K562 (cell line): Measurements from ENCODE around the gene RAB6C. TPM values are rescaled to one million over a fixed set of nuclear protein-coding genes. Genes with fewer than 3 reads are reported as not detected.

Experiments
- ATAC-seq: fragments of 200-7000 bp; cut with Tn5 transposase; 3 replicates; pipeline ENCODE4 v1.9.1; 2020; ENCODE audit warnings: moderate library complexity
- BruUV-seq: library from RNA; stranded (reverse); fragments of 400-500 nt; replicated peaks from 2 replicates; lab custom pipeline; 2021; lab: Mats Ljungman, UMichigan
- CTCF ChIA-PET: fragments of 300-600 bp; formaldehyde crosslinking; extraction: SDS; loops from one replicate; lab custom pipeline; 2021; ENCODE audit warnings: low intra/inter-chr PET ratio; lab: Yijun Ruan, JAX
- POLR2A ChIA-PET: fragments of 300-600, 350-650 bp; sonication (Branson Sonifier 250); formaldehyde crosslinking; extraction: SDS; loops from one replicate; lab custom pipeline; 2021; ENCODE audit warnings: antibody characterized with exemption, inconsistent platforms; lab: Yijun Ruan, JAX
- DNase-seq, 4 experiments: peaks; one replicate each; pipeline versions ENCODE4 v3.0.0 to v3.0.0-alpha.2; 2011 to 2018; ENCODE audit warnings: low spot score in 3 of 4, mixed read lengths in 3 of 4; ENCODE audit errors: extremely low read depth in 1 of 4
- FAIRE-seq: peaks from 2 replicates; lab custom pipeline; 2011; peaks lifted over from hg19 to GRCh38; lab: Jason Lieb, UNC
- H2AFZ ChIP-seq: 2 replicates; pipeline ENCODE4 v1.6.0; 2011; ENCODE audit warnings: low read depth, low read length, control low read depth, inconsistent platforms
- H3K27ac ChIP-seq: fragments of 200-600 bp; 3 replicates; pipeline ENCODE4 v1.8.0; 2011; ENCODE audit warnings: low read depth, mild to moderate bottlenecking, control low read depth, inconsistent platforms, low read length, moderate library complexity, mixed read lengths; ENCODE audit errors: extremely low read depth
- H3K27me3 ChIP-seq, 2 experiments: fragments of 300-600 bp in 1 of 2; 2 replicates in 1 of 2; 3 replicates in 1 of 2; pipeline versions ENCODE4 v1.6.0 to v1.8.0; 2011; ENCODE audit warnings: inconsistent platforms in 2 of 2, low read length in 2 of 2, mild to moderate bottlenecking in 1 of 2, mixed read lengths in 1 of 2, moderate library complexity in 1 of 2; ENCODE audit not compliant: control insufficient read depth in 2 of 2, insufficient read depth in 2 of 2
- H3K36me3 ChIP-seq: fragments of 300-600 bp; 3 replicates; pipeline ENCODE4 v1.8.0; 2011; ENCODE audit warnings: mild to moderate bottlenecking, low read length, inconsistent platforms; ENCODE audit not compliant: control insufficient read depth, insufficient read depth
- H3K4me1 ChIP-seq, 2 experiments: fragments of 200-600 bp in 1 of 2; replicated peaks in 1 of 2; 2 replicates in 1 of 2; 3 replicates in 1 of 2; pipeline versions ENCODE4 v1.5.1 to v1.8.0; 2011; ENCODE audit warnings: inconsistent platforms in 2 of 2, low read length in 2 of 2, mild to moderate bottlenecking in 1 of 2, mixed read lengths in 1 of 2, moderate library complexity in 1 of 2; ENCODE audit not compliant: control insufficient read depth in 2 of 2, insufficient read depth in 2 of 2
- H3K4me2 ChIP-seq: 2 replicates; pipeline ENCODE4 v1.6.1; 2011; ENCODE audit warnings: low read length, control low read depth, inconsistent platforms, mixed read lengths; ENCODE audit not compliant: insufficient read depth
- H3K4me3 ChIP-seq: fragments of 200-600 bp; sonication (generic), shearing (Covaris generic); 2 replicates; pipeline ENCODE4 v1.5.1; 2016; ENCODE audit warnings: control low read depth, inconsistent platforms
- H3K79me2 ChIP-seq: fragments of 200-600 bp; 3 replicates; pipeline ENCODE4 v1.8.0; 2011; ENCODE audit warnings: low read length, inconsistent platforms; ENCODE audit not compliant: control insufficient read depth, insufficient read depth
- H3K9ac ChIP-seq, 2 experiments: 2 replicates each; pipeline versions ENCODE4 v1.6.0 to v1.6.1; 2011; ENCODE audit warnings: low read depth in 2 of 2, low read length in 2 of 2, control low read depth in 1 of 2, inconsistent platforms in 1 of 2, mild to moderate bottlenecking in 1 of 2, mixed read lengths in 1 of 2; ENCODE audit not compliant: insufficient read depth in 1 of 2
- H3K9me1 ChIP-seq: one replicate; pipeline ENCODE4 v1.6.0; 2011; ENCODE audit warnings: inconsistent platforms, mild to moderate bottlenecking, low read length, moderate library complexity; ENCODE audit not compliant: control insufficient read depth, insufficient read depth
- H3K9me3 ChIP-seq: replicated peaks from 2 replicates; pipeline ENCODE4 v1.5.1; 2011; ENCODE audit warnings: low read depth, low read length, inconsistent platforms; ENCODE audit not compliant: control insufficient read depth, insufficient read depth
- H4K20me1 ChIP-seq: replicated peaks from 2 replicates; pipeline ENCODE4 v1.6.1; 2011; ENCODE audit warnings: low read length, inconsistent platforms, mixed read lengths; ENCODE audit not compliant: control insufficient read depth, insufficient read depth
- BRCA1 ChIP-seq, 2 experiments: fragments of 450-650 bp in 1 of 2; sonication (generic) in 1 of 2; formaldehyde crosslinking in 1 of 2; IDR thresholded peaks; 2 replicates each; pipeline versions ENCODE4 v1.5.0 to v1.6.1; 2017 to 2020; ENCODE audit warnings: mild to moderate bottlenecking in 1 of 2, missing genetic modification reagents in 1 of 2
- ELK3 ChIP-seq: fragments of 450-650 bp; formaldehyde crosslinking; IDR thresholded peaks from 2 replicates; pipeline ENCODE4 v1.4.0; 2020; ENCODE audit warnings: mild to moderate bottlenecking
- ETV6 ChIP-seq, 3 experiments: fragments of 150-350 bp in 1 of 3; sonication (generic) in 1 of 3; formaldehyde crosslinking in 1 of 3; IDR thresholded peaks; 2 replicates each; pipeline versions ENCODE4 v1.6.1 to v1.8.0; 2014 to 2022; ENCODE audit warnings: borderline replicate concordance in 2 of 3, low read depth in 2 of 3, antibody characterized with exemption in 1 of 3, low read length in 1 of 3, mild to moderate bottlenecking in 1 of 3, missing genetic modification reagents in 1 of 3
- L3MBTL2 ChIP-seq: fragments of 450-650 bp; IDR thresholded peaks from 2 replicates; pipeline ENCODE4 v1.6.1; 2016; ENCODE audit warnings: mild to moderate bottlenecking, moderate library complexity
- MITF ChIP-seq: IDR thresholded peaks from 2 replicates; pipeline ENCODE4 v1.6.1; 2014; ENCODE audit warnings: antibody characterized with exemption
- NCOA1 ChIP-seq: fragments of 450-650 bp; IDR thresholded peaks from 2 replicates; pipeline ENCODE4 v1.6.1; 2016; ENCODE audit warnings: low read depth
- SLC30A9 ChIP-seq: fragments of 250-450 bp; sonication (Bioruptor Pico); IDR thresholded peaks from 2 replicates; pipeline ENCODE4 v1.8.0; 2022; ENCODE audit warnings: mild to moderate bottlenecking, moderate library complexity
- TAF9B ChIP-seq: fragments of 450-650 bp; IDR thresholded peaks from 2 replicates; pipeline ENCODE4 v1.6.1; 2018; ENCODE audit warnings: mild to moderate bottlenecking; ENCODE audit not compliant: partially characterized antibody
- TFAM ChIP-seq: fragments of 250-450 bp; sonication (Bioruptor Pico); conservative IDR thresholded peaks from 2 replicates; pipeline ENCODE4 v1.5.0; 2021; ENCODE audit warnings: mild to moderate bottlenecking, moderate library complexity
- ZBTB8A ChIP-seq: fragments of 450-650 bp; IDR thresholded peaks from 2 replicates; pipeline ENCODE4 v1.6.1; 2018; ENCODE audit warnings: mild to moderate bottlenecking, moderate library complexity; ENCODE audit not compliant: partially characterized antibody
- ZEB2 ChIP-seq: fragments of 450-650 bp; IDR thresholded peaks from 2 replicates; pipeline ENCODE4 v1.6.1; 2016
- ZNF274 ChIP-seq: IDR thresholded peaks from 2 replicates; pipeline ENCODE4 v1.6.1; 2011; ENCODE audit warnings: low read depth, mild to moderate bottlenecking, low read length, moderate library complexity, borderline replicate concordance
- ZNF449 ChIP-seq: fragments of 250-450 bp; sonication (Bioruptor Pico); IDR thresholded peaks from 2 replicates; pipeline ENCODE4 v1.8.0; 2022; ENCODE audit warnings: moderate library complexity, mild to moderate bottlenecking, inconsistent platforms
- ZNF507 ChIP-seq: conservative IDR thresholded peaks from 2 replicates; pipeline ENCODE4 v1.6.1; 2017; ENCODE audit warnings: missing genetic modification characterization, missing compliant biosample characterization
- WGBS: fragments of 100-300 bp; shearing (Covaris generic); methylation state at CpG from one replicate; pipeline ENCODE4 v1.1.6; 2016; ENCODE audit warnings: low coverage, mixed read lengths; ENCODE audit not compliant: insufficient coverage; ENCODE audit errors: missing lambda C conversion rate; 5-methylcytosine and 5-hydroxymethylcytosine counted together
- in situ Hi-C: fragments of 300-500 bp; cut with MboI; formaldehyde crosslinking; loops from 4 replicates; pipeline ENCODE4 v1.15.0; 2018; ENCODE audit warnings: inconsistent platforms, mixed read lengths
- intact Hi-C: fragments of 100-400 bp; cut with micrococcal nuclease; formaldehyde crosslinking; loops from 2 replicates; pipeline ENCODE4 v1.14.2; 2022
- polyA plus RNA-seq, 8 experiments: library from polyadenylated mRNA; depleted of rRNA in 4 of 8; stranded (reverse) in 5 of 8; unstranded in 3 of 8; fragments of >200 nt; fragmentation: Nextera tagmentation in 2 of 8; fragmentation: Illumina TruSeq in 1 of 8; extraction: Ambion mirVana in 2 of 8; extraction: Trizol in 1 of 8; gene quantifications; 2 replicates each; pipeline versions ENCODE4 v1.2.1 to v1.2.3, GENCODE V29; 2011 to 2014; ENCODE audit warnings: inconsistent platforms in 1 of 8, missing spikeins in 1 of 8
- total RNA-seq, 7 experiments: library from RNA; depleted of rRNA in 6 of 7; stranded (reverse); fragments of >200 nt in 6 of 7; fragmentation: Illumina TruSeq in 2 of 7; extraction: Trizol in 2 of 7; gene quantifications; 2 replicates each; pipeline versions ENCODE4 v1.2.1 to v1.2.3, GENCODE V29; 2011 to 2021; ENCODE audit warnings: low replicate concordance in 1 of 7
- TF ChIP-seq, protein P1 (sequence below): sonication (generic); formaldehyde crosslinking; IDR thresholded peaks from 2 replicates; pipeline ENCODE4 v1.8.0; 2023; ENCODE audit warnings: mild to moderate bottlenecking, missing genetic modification reagents

Gene RAB6C
- total and polyA plus RNA-seq, 9 of the 15 experiments (the other 6 are each of a cell fraction or from before 2014, with no cell fraction given): not detected

DNA sequence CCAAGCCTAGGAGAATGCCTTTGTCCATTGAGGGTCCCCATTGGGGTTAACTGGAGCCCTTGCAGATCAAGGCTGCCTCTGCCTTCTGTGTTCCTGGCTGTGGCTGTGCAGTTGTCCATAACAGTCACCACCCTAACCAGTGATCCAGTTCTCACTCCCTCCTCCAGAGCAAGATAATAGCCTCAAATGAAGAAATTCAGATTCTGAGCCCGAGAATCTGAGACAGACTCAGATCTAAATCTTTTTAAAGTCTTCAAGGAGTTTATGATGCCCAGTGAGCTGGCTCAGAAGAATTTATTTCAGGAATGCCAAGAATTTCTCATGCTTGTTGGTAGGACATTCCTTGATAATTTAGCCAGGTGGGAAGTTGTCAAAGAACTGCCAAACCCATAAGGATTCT, 44.3 kb upstream of the RAB6C start:
- H3K27ac ChIP-seq: no peak overlapping the region
- in situ Hi-C loops: no loop called here
- no peaks in the 10 kb centered on the region for H3K36me3 ChIP-seq
- no peaks in the 10 kb centered on the region for H3K79me2 ChIP-seq
- H3K4me2 ChIP-seq: no peak overlapping the region
- ChIA-PET POLR2A (no interaction called here), CTCF (interaction anchor here (3.1 kb wide), 1 partner anchor 1219 kb away, joined by 23 read pairs; no protein-coding TSS in a partner anchor)
- no peak for DNase-seq
- BruUV-seq: no TSS peak
- H2AFZ ChIP-seq: no peak overlapping the region
- ATAC-seq: no peak
- H3K4me1 ChIP-seq: no peaks in the 10 kb centered on the region
- H3K9ac ChIP-seq: no peak overlapping the region
- 0% methylated on average over 1 of the region's 1 CpG for WGBS
- no peaks in the 10 kb centered on the region for H4K20me1 ChIP-seq
- FAIRE-seq: no peak
- no peaks in the 10 kb centered on the region for H3K9me1 ChIP-seq
- peaks cover 0 to 4% of the 10 kb centered on the region in 2 experiments; a peak in 3 of 5 replicates for H3K27me3 ChIP-seq
- no peak overlapping the region for H3K4me3 ChIP-seq
- no peaks in the 10 kb centered on the region for H3K9me3 ChIP-seq
- intact Hi-C loops: no loop called here
- TF ChIP-seq ELK3 (CRISPR knock-in tag) (no peak), SLC30A9 (CRISPR knock-in tag) (no peak), TAF9B (no peak), ZNF449 (CRISPR knock-in tag) (no peak), MITF (no peak), ZEB2 (no peak), ETV6 (IDR thresholded peaks at IDR 0.05; ENCODE audit: borderline replicate concordance in 1 of 2, low read depth in 2 of 2, low read length in 1 of 2) (no peak), ETV6 (CRISPR knock-in tag; IDR thresholded peaks at IDR 0.05; ENCODE audit: borderline replicate concordance) (no peak), L3MBTL2 (no peak), TFAM (CRISPR knock-in tag) (no peak), ZBTB8A (no peak), BRCA1 (IDR thresholded peaks at IDR 0.05) (no peak), BRCA1 (CRISPR knock-in tag; IDR thresholded peaks at IDR 0.05) (no peak), ZNF274 (no peak), ZNF507 (no peak), NCOA1 (no peak)
- TF ChIP-seq, protein P1, sequence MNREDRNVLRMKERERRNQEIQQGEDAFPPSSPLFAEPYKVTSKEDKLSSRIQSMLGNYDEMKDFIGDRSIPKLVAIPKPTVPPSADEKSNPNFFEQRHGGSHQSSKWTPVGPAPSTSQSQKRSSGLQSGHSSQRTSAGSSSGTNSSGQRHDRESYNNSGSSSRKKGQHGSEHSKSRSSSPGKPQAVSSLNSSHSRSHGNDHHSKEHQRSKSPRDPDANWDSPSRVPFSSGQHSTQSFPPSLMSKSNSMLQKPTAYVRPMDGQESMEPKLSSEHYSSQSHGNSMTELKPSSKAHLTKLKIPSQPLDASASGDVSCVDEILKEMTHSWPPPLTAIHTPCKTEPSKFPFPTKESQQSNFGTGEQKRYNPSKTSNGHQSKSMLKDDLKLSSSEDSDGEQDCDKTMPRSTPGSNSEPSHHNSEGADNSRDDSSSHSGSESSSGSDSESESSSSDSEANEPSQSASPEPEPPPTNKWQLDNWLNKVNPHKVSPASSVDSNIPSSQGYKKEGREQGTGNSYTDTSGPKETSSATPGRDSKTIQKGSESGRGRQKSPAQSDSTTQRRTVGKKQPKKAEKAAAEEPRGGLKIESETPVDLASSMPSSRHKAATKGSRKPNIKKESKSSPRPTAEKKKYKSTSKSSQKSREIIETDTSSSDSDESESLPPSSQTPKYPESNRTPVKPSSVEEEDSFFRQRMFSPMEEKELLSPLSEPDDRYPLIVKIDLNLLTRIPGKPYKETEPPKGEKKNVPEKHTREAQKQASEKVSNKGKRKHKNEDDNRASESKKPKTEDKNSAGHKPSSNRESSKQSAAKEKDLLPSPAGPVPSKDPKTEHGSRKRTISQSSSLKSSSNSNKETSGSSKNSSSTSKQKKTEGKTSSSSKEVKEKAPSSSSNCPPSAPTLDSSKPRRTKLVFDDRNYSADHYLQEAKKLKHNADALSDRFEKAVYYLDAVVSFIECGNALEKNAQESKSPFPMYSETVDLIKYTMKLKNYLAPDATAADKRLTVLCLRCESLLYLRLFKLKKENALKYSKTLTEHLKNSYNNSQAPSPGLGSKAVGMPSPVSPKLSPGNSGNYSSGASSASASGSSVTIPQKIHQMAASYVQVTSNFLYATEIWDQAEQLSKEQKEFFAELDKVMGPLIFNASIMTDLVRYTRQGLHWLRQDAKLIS (CRISPR knock-in tag): no peak
